ENCODE results near the gene PXK.

PXK gene

GRCh38 chr3:58471025-58471887 is 138.6 kb downstream of the PXK start:
- no peak for DNase-seq

- no peak for DNase-seq
These were observed 140.6 kb downstream of the PXK start for GRCh38 chr3:58473275-58473674.

- DNase-seq, result no peak
These were observed 141.7 kb downstream of the PXK start for GRCh38 chr3:58474348-58474911.

- no peak for DNase-seq
These were observed 142.4 kb downstream of the PXK start for GRCh38 chr3:58474967-58475578.

Measured in activated naive CD4-positive, alpha-beta T cell treated with anti-CD3 and anti-CD28 coated beads, Interleukin-2, amount 50 U/mL, for 16 hours (primary cell).